Embryonic facial prominence (tissue), 1 donor: ENCODE data around the gene CDH22.

Experiments
- DNase-seq: peaks from one replicate; pipeline ENCODE4 v3.0.0-alpha.2; 2016; ENCODE audit errors: extremely low spot score

Gene CDH22

GRCh38 chr20:46343975-46344357 lies 35.7 kb upstream of the CDH22 start:
- no peak for DNase-seq

- DNase-seq = no peak
These were observed 35.2 kb upstream of the CDH22 start for GRCh38 chr20:46343348-46343974.

- no peak for DNase-seq
These were observed 34.4 kb upstream of the CDH22 start for GRCh38 chr20:46342451-46343347.

- DNase-seq = no peak
These were observed 33.7 kb upstream of the CDH22 start for GRCh38 chr20:46342010-46342378.

- DNase-seq = no peak
These were observed 33.0 kb upstream of the CDH22 start for GRCh38 chr20:46341074-46342009.

GRCh38 chr20:46339037-46339436 lies 30.7 kb upstream of the CDH22 start:
- no peak for DNase-seq

- no peak for DNase-seq
These were observed 28.4 kb upstream of the CDH22 start for GRCh38 chr20:46336735-46337134.

- no peak for DNase-seq
These were observed 26.1 kb upstream of the CDH22 start for GRCh38 chr20:46334303-46334904.

GRCh38 chr20:46333161-46333991 lies 25.1 kb upstream of the CDH22 start:
- DNase-seq = no peak

- DNase-seq = no peak
These were observed 24.3 kb upstream of the CDH22 start for GRCh38 chr20:46332373-46333160.

GRCh38 chr20:46331611-46332361 lies 23.5 kb upstream of the CDH22 start:
- no peak for DNase-seq

GRCh38 chr20:46330831-46331371 lies 22.6 kb upstream of the CDH22 start:
- DNase-seq = no peak

- no peak for DNase-seq
These were observed 21.9 kb upstream of the CDH22 start for GRCh38 chr20:46330072-46330763.

GRCh38 chr20:46328200-46328882 lies 20.0 kb upstream of the CDH22 start:
- no peak for DNase-seq

- DNase-seq = no peak
These were observed 19.3 kb upstream of the CDH22 start for GRCh38 chr20:46327557-46327956.

- no peak for DNase-seq
These were observed 17.5 kb upstream of the CDH22 start for GRCh38 chr20:46325789-46326188.

GRCh38 chr20:46324960-46325703 lies 16.8 kb upstream of the CDH22 start:
- no peak for DNase-seq
